DND-41 (cell line): ENCODE results near the gene PRODH.
"Not testable (repeated sequence)": the region's sequence is repeated elsewhere in the genome, so short reads cannot be mapped to it uniquely, and the experiment has no call there.

ENCODE experiments used
- EZH2 ChIP-seq: IDR thresholded peaks from 3 replicates; pipeline ENCODE4 v1.6.1; 2012; ENCODE audit warnings: borderline replicate concordance, low read depth, mild to moderate bottlenecking, moderate library complexity, low read length, inconsistent platforms; ENCODE audit not compliant: severe bottlenecking
- TF ChIP-seq, protein P1 (sequence below): IDR thresholded peaks from 2 replicates; pipeline ENCODE4 v1.5.1; 2012; ENCODE audit warnings: borderline replicate concordance, low read length, moderate library complexity, mild to moderate bottlenecking; ENCODE audit not compliant: poor library complexity, severe bottlenecking; ENCODE audit errors: extremely low read depth

DNA sequence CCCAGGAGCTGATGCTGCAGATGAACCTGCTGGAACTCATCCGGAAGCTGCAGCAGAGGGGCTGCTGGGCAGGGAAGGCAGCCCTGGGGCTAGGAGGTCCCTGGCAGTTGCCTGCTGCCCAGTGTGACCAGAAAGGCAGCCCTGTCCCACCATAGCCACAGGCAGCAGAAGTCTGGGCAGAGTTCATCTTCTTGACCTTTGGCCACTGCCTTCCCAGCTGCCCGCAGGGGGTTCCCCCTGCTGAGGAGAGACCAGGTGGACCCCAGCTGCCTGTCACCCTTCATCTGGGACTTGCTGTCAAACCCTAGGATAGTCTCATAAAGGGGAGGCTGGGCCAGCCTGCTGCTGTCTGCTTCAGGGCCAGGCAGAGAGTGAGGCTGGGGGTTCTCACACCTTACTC is 24.6 kb downstream of the PRODH start:
- not testable (repeated sequence) for TF ChIP-seq EZH2
- TF ChIP-seq, protein P1, sequence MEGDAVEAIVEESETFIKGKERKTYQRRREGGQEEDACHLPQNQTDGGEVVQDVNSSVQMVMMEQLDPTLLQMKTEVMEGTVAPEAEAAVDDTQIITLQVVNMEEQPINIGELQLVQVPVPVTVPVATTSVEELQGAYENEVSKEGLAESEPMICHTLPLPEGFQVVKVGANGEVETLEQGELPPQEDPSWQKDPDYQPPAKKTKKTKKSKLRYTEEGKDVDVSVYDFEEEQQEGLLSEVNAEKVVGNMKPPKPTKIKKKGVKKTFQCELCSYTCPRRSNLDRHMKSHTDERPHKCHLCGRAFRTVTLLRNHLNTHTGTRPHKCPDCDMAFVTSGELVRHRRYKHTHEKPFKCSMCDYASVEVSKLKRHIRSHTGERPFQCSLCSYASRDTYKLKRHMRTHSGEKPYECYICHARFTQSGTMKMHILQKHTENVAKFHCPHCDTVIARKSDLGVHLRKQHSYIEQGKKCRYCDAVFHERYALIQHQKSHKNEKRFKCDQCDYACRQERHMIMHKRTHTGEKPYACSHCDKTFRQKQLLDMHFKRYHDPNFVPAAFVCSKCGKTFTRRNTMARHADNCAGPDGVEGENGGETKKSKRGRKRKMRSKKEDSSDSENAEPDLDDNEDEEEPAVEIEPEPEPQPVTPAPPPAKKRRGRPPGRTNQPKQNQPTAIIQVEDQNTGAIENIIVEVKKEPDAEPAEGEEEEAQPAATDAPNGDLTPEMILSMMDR = not testable (repeated sequence)
